IMR-90 (cell line): ENCODE measurements around the gene CMSS1. TPM values are rescaled to one million over a fixed set of nuclear protein-coding genes. Genes with fewer than 3 reads are reported as not detected.

Experiments
- ATAC-seq: fragments of 200-7000 bp; cut with Tn5 transposase; 2 replicates; pipeline ENCODE4 v1.9.1; 2020; ENCODE audit warnings: low read depth, mild to moderate bottlenecking, moderate library complexity
- BruUV-seq: library from RNA; stranded (reverse); fragments of 400-500 nt; replicated peaks from 2 replicates; lab custom pipeline; 2021; lab: Mats Ljungman, UMichigan
- CTCF ChIA-PET: fragments of 300-600 bp; formaldehyde crosslinking; extraction: SDS; loops from one replicate; lab custom pipeline; 2021; ENCODE audit warnings: antibody characterized with exemption; lab: Yijun Ruan, JAX
- POLR2A ChIA-PET: fragments of 300-600 bp; sonication (Branson Sonifier 250); formaldehyde crosslinking; loops from one replicate; lab custom pipeline; 2022; ENCODE audit warnings: antibody characterized with exemption; ENCODE audit not compliant: unreplicated experiment; lab: Charles Lee
- DNase-seq: peaks from one replicate; pipeline ENCODE4 v3.0.0; 2013
- H2AFZ ChIP-seq: replicated peaks from 2 replicates; pipeline ENCODE3; 2013; ENCODE audit warnings: low read length, mild to moderate bottlenecking; ENCODE audit not compliant: poor library complexity
- H2AK5ac ChIP-seq: 2 replicates; pipeline ENCODE4 v1.6.1; 2013; ENCODE audit warnings: low read depth, low read length, inconsistent platforms
- H2AK9ac ChIP-seq: replicated peaks from 2 replicates; pipeline ENCODE3; 2013; ENCODE audit warnings: mild to moderate bottlenecking, low read depth, low read length, moderate library complexity; ENCODE audit not compliant: poor library complexity
- H2BK120ac ChIP-seq: 2 replicates; pipeline ENCODE4 v1.6.1; 2013; ENCODE audit warnings: low read depth, low read length, inconsistent platforms
- H2BK15ac ChIP-seq: 3 replicates; pipeline ENCODE4 v1.6.1; 2013; ENCODE audit warnings: low read depth, low read length, inconsistent platforms
- H2BK20ac ChIP-seq: 2 replicates; pipeline ENCODE4 v1.6.1; 2013; ENCODE audit warnings: low read depth, mild to moderate bottlenecking, inconsistent platforms, low read length, moderate library complexity
- H2BK5ac ChIP-seq: 2 replicates; pipeline ENCODE4 v1.6.1; 2013; ENCODE audit warnings: mild to moderate bottlenecking, low read depth, low read length, inconsistent platforms; ENCODE audit not compliant: poor library complexity, severe bottlenecking
- H3K14ac ChIP-seq: replicated peaks from 2 replicates; pipeline ENCODE4 v1.6.1; 2013; ENCODE audit warnings: low read depth, low read length, inconsistent platforms
- H3K18ac ChIP-seq: 2 replicates; pipeline ENCODE4 v1.6.1; 2013; ENCODE audit warnings: low read depth, low read length, control low read depth
- H3K23ac ChIP-seq: 2 replicates; pipeline ENCODE4 v1.6.1; 2013; ENCODE audit warnings: low read depth, low read length, inconsistent platforms
- H3K27ac ChIP-seq: 2 replicates; pipeline ENCODE4 v1.5.1; 2013; ENCODE audit warnings: mild to moderate bottlenecking, control low read depth, low read length; ENCODE audit not compliant: insufficient read depth
- H3K27me3 ChIP-seq: 2 replicates; pipeline ENCODE4 v1.6.1; 2013; ENCODE audit warnings: low read length; ENCODE audit not compliant: control insufficient read depth, insufficient read depth
- H3K36me3 ChIP-seq: 2 replicates; pipeline ENCODE4 v1.6.1; 2013; ENCODE audit warnings: low read length, mixed read lengths; ENCODE audit not compliant: control insufficient read depth, insufficient read depth
- H3K4ac ChIP-seq: 2 replicates; pipeline ENCODE4 v1.6.1; 2013; ENCODE audit warnings: low read depth, low read length, inconsistent platforms
- H3K4me1 ChIP-seq: 2 replicates; pipeline ENCODE4 v1.6.1; 2013; ENCODE audit warnings: low read length, mixed read lengths; ENCODE audit not compliant: control insufficient read depth, insufficient read depth
- H3K4me2 ChIP-seq: 2 replicates; pipeline ENCODE4 v1.6.1; 2013; ENCODE audit warnings: low read depth, mild to moderate bottlenecking, control low read depth, low read length, moderate library complexity
- H3K4me3 ChIP-seq: 2 replicates; pipeline ENCODE4 v1.5.1; 2013; ENCODE audit warnings: low read depth, mild to moderate bottlenecking, control low read depth, low read length, moderate library complexity; ENCODE audit not compliant: insufficient read depth
- H3K56ac ChIP-seq: 2 replicates; pipeline ENCODE4 v1.6.1; 2013; ENCODE audit warnings: low read length, inconsistent platforms; ENCODE audit not compliant: insufficient read depth; ENCODE audit errors: extremely low read depth
- H3K79me1 ChIP-seq, 2 experiments: 2 replicates each; pipeline ENCODE4 v1.6.1; 2013; ENCODE audit warnings: low read length in 2 of 2, inconsistent platforms in 1 of 2, low read depth in 1 of 2
- H3K9ac ChIP-seq: 2 replicates; pipeline ENCODE4 v1.6.1; 2013; ENCODE audit warnings: low read depth, low read length, control low read depth
- H3K9me1 ChIP-seq: 2 replicates; pipeline ENCODE4 v1.6.1; 2013; ENCODE audit warnings: low read length, inconsistent platforms; ENCODE audit not compliant: insufficient read depth
- H3K9me3 ChIP-seq: 2 replicates; pipeline ENCODE4 v1.6.1; 2013; ENCODE audit warnings: low read length; ENCODE audit not compliant: control insufficient read depth, insufficient read depth
- H4K20me1 ChIP-seq: 2 replicates; pipeline ENCODE4 v1.6.1; 2013; ENCODE audit warnings: low read length, inconsistent platforms; ENCODE audit not compliant: insufficient read depth
- H4K5ac ChIP-seq: 2 replicates; pipeline ENCODE4 v1.6.1; 2013; ENCODE audit warnings: mild to moderate bottlenecking, low read depth, low read length, control low read depth
- H4K8ac ChIP-seq, 2 experiments: 2 replicates each; pipeline ENCODE4 v1.6.1; 2013; ENCODE audit warnings: low read depth in 2 of 2, low read length in 2 of 2, control low read depth in 1 of 2, inconsistent platforms in 1 of 2
- H4K91ac ChIP-seq: 2 replicates; pipeline ENCODE4 v1.6.1; 2013; ENCODE audit warnings: low read depth, low read length, inconsistent platforms; ENCODE audit not compliant: insufficient read depth
- BHLHE40 ChIP-seq: fragments of 150-350 bp; IDR thresholded peaks from 2 replicates; pipeline ENCODE4 v1.6.1; 2016; ENCODE audit warnings: mild to moderate bottlenecking, low read depth, low read length
- CEBPB ChIP-seq: IDR thresholded peaks from 2 replicates; pipeline ENCODE4 v1.6.1; 2012; ENCODE audit warnings: low read depth, low read length, improper control_type of control experiment
- CHD1 ChIP-seq: IDR thresholded peaks from 2 replicates; pipeline ENCODE4 v1.6.1; 2012; ENCODE audit warnings: low read depth, low read length, improper control_type of control experiment
- FOS ChIP-seq: fragments of 150-350 bp; IDR thresholded peaks from 2 replicates; pipeline ENCODE4 v1.6.1; 2016; ENCODE audit warnings: low read depth, low read length
- MAFK ChIP-seq: IDR thresholded peaks from 2 replicates; pipeline ENCODE4 v1.6.1; 2012; ENCODE audit warnings: low read depth, low read length, improper control_type of control experiment
- MAZ ChIP-seq: IDR thresholded peaks from 2 replicates; pipeline ENCODE4 v1.6.1; 2012; ENCODE audit warnings: low read depth, mild to moderate bottlenecking, low read length, improper control_type of control experiment, moderate library complexity, borderline replicate concordance
- MXI1 ChIP-seq: IDR thresholded peaks from 2 replicates; pipeline ENCODE4 v1.6.1; 2012; ENCODE audit warnings: low read depth, mild to moderate bottlenecking, low read length, moderate library complexity, borderline replicate concordance
- NFE2L2 ChIP-seq: fragments of 150-350 bp; IDR thresholded peaks from 2 replicates; pipeline ENCODE4 v1.6.1; 2016; ENCODE audit warnings: low read depth, mild to moderate bottlenecking, low read length
- POLR2A ChIP-seq: IDR thresholded peaks from 2 replicates; pipeline ENCODE4 v1.6.1; 2012; ENCODE audit warnings: mild to moderate bottlenecking, low read depth, low read length
- RAD21 ChIP-seq: IDR thresholded peaks from 2 replicates; pipeline ENCODE4 v1.6.1; 2012; ENCODE audit warnings: low read length, improper control_type of control experiment
- RCOR1 ChIP-seq: IDR thresholded peaks from 2 replicates; pipeline ENCODE4 v1.6.1; 2012; ENCODE audit warnings: mild to moderate bottlenecking, low read length, improper control_type of control experiment; ENCODE audit not compliant: insufficient replicate concordance
- RFX5 ChIP-seq: IDR thresholded peaks from 2 replicates; pipeline ENCODE4 v1.8.0; 2012; ENCODE audit warnings: low read depth, mild to moderate bottlenecking, low read length, moderate library complexity
- WGBS, 2 experiments: methylation state at CpG; one replicate each; pipeline versions ENCODE4 v1.1.5 to v1.1.7; 2013; ENCODE audit warnings: missing lambda C conversion rate in 2 of 2; ENCODE audit not compliant: insufficient read length in 1 of 2; ENCODE audit errors: extremely low coverage in 2 of 2; 5-methylcytosine and 5-hydroxymethylcytosine counted together
- dilution Hi-C: fragments of 300-500 bp; cut with HindIII; formaldehyde crosslinking; loops from one replicate; pipeline ENCODE4 v1.14.3; 2018; ENCODE audit warnings: low sequenced_read_pairs; ENCODE audit not compliant: unreplicated experiment
- in situ Hi-C: fragments of 300-500 bp; cut with MboI; formaldehyde crosslinking; loops from 3 replicates; pipeline ENCODE4 v1.14.3; 2019; ENCODE audit warnings: low sequenced_read_pairs, inconsistent platforms, mixed read lengths
- intact Hi-C: fragments of 100-400 bp; cut with micrococcal nuclease; formaldehyde crosslinking; loops from 2 replicates; pipeline ENCODE4 v1.10.0; 2022
- polyA plus RNA-seq, 3 experiments: library from polyadenylated mRNA; depleted of rRNA; stranded (reverse); fragments of >200 nt; gene quantifications; 2 replicates each; pipeline ENCODE4 v1.2.3, GENCODE V29; 2012; ENCODE audit warnings: low replicate concordance in 1 of 3
- total RNA-seq: library from RNA; depleted of rRNA; stranded (reverse); fragments of >200 nt; gene quantifications from 2 replicates; pipeline ENCODE4 v1.2.3, GENCODE V29; 2012
- TF ChIP-seq, protein P1 (sequence below): fragments of 150-350 bp; IDR thresholded peaks from 2 replicates; pipeline ENCODE4 v1.6.1; 2016; ENCODE audit warnings: low read depth, mild to moderate bottlenecking, low read length, moderate library complexity, borderline replicate concordance
- TF ChIP-seq, protein P2 (sequence below): fragments of 150-350 bp; IDR thresholded peaks from 2 replicates; pipeline ENCODE4 v1.6.1; 2017; ENCODE audit warnings: mild to moderate bottlenecking, antibody characterized with exemption, low read length, low read depth
- TF ChIP-seq, protein P3 (sequence below): conservative IDR thresholded peaks from 2 replicates; pipeline ENCODE4 v1.5.1; 2012; ENCODE audit warnings: mild to moderate bottlenecking, low read depth, low read length, improper control_type of control experiment

The CMSS1 gene
- total and polyA plus RNA-seq, 2 of the 4 experiments (the other 2 are of a cell fraction) = 12.5 to 13.6 TPM

DNA sequence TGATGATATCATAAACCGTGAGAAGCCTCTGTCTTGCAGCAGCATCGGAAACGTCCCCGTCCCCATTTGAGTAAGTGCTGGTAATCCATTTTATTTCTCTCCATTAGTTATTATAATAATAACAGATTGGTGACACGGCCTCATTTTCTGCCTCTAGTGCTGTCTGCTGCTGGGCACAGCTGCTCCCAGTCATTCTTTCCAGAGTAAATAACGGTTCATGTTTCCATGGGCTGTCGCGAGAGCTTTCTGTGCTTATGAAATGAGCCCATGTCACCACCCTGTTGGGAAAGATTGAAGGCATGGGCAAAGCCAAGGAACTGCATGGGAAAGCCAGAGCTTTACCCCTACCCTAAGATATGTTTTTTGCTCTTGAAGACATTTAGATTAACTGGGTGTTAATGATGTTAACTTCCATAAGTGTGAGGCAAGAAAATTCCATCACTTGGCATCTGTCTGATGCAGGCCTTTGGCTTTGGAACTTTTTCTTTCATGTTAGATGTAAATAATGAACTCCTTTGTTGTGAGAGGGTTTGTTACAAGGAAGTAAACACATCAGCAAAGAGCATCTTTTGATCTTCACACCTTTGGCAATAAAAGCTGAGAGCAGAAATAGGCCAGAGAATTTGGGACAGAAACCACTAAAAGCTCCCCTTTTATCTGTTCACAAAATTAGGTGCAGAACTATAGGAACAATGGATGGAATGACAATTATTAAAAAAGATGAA is 154.9 kb downstream of the CMSS1 start:
- no peak overlapping the region for H3K4me3 ChIP-seq
- H2BK20ac ChIP-seq = no peak overlapping the region
- in situ Hi-C loops (loop anchor here (25.0 kb wide), 1 partner anchor 90 kb away; no protein-coding TSS in a partner anchor), intact Hi-C loops (loop anchor here (5.0 kb wide), 1 partner anchor 50 kb away; no protein-coding TSS in a partner anchor), dilution Hi-C loops (no loop called here)
- no peak overlapping the region for H2AFZ ChIP-seq
- no peak overlapping the region for H3K9ac ChIP-seq
- H3K4me2 ChIP-seq = no peak overlapping the region
- no peaks in the 10 kb centered on the region for H3K9me1 ChIP-seq
- no peak overlapping the region for H3K4ac ChIP-seq
- no peaks in the 10 kb centered on the region for H3K27me3 ChIP-seq
- no peak overlapping the region for H2AK9ac ChIP-seq
- no peak overlapping the region for H3K56ac ChIP-seq
- no peak overlapping the region; the same call in 1 of the 2 replicates for H4K5ac ChIP-seq
- ChIA-PET CTCF (no interaction called here), POLR2A (no interaction called here)
- H3K36me3 ChIP-seq = no peaks in the 10 kb centered on the region
- no peak overlapping the region for H4K91ac ChIP-seq
- H4K8ac ChIP-seq = no peak overlapping the region; a peak in 1 of 4 replicates
- peaks cover 4% of the 10 kb centered on the region; the same call in 1 of the 2 replicates for H3K4me1 ChIP-seq
- H2BK5ac ChIP-seq = no peak overlapping the region
- ATAC-seq (peak; percentile 44), DNase-seq (peak; percentile 45)
- H3K14ac ChIP-seq = no peak overlapping the region
- no peak overlapping the region; the same call in 1 of the 2 replicates for H3K23ac ChIP-seq
- H2BK15ac ChIP-seq = no peak overlapping the region
- H2BK120ac ChIP-seq = no peak overlapping the region
- H3K79me1 ChIP-seq = no peaks in the 10 kb centered on the region
- H3K9me3 ChIP-seq = no peaks in the 10 kb centered on the region
- peak overlapping the region; percentile 5; the same call in 1 of the 2 replicates for H3K18ac ChIP-seq
- no peaks in the 10 kb centered on the region for H4K20me1 ChIP-seq
- H3K27ac ChIP-seq = no peak overlapping the region
- WGBS, 2 experiments = 20% methylated on average over 1 of the region's 8 CpGs; no CpG with 5 or more reads in 1 of the 2 experiments
- BruUV-seq = no TSS peak
- H2AK5ac ChIP-seq = no peak overlapping the region
- TF ChIP-seq NFE2L2 (no peak), MXI1 (no peak), MAZ (no peak), FOS (no peak), POLR2A (no peak), RCOR1 (no peak), RFX5 (no peak), BHLHE40 (no peak), MAFK (no peak), CHD1 (no peak), RAD21 (no peak), CEBPB (no peak)
- TF ChIP-seq, protein P1, sequence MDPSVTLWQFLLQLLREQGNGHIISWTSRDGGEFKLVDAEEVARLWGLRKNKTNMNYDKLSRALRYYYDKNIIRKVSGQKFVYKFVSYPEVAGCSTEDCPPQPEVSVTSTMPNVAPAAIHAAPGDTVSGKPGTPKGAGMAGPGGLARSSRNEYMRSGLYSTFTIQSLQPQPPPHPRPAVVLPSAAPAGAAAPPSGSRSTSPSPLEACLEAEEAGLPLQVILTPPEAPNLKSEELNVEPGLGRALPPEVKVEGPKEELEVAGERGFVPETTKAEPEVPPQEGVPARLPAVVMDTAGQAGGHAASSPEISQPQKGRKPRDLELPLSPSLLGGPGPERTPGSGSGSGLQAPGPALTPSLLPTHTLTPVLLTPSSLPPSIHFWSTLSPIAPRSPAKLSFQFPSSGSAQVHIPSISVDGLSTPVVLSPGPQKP = no peak
- TF ChIP-seq, protein P2, sequence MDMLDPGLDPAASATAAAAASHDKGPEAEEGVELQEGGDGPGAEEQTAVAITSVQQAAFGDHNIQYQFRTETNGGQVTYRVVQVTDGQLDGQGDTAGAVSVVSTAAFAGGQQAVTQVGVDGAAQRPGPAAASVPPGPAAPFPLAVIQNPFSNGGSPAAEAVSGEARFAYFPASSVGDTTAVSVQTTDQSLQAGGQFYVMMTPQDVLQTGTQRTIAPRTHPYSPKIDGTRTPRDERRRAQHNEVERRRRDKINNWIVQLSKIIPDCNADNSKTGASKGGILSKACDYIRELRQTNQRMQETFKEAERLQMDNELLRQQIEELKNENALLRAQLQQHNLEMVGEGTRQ = no peak
- TF ChIP-seq, protein P3, sequence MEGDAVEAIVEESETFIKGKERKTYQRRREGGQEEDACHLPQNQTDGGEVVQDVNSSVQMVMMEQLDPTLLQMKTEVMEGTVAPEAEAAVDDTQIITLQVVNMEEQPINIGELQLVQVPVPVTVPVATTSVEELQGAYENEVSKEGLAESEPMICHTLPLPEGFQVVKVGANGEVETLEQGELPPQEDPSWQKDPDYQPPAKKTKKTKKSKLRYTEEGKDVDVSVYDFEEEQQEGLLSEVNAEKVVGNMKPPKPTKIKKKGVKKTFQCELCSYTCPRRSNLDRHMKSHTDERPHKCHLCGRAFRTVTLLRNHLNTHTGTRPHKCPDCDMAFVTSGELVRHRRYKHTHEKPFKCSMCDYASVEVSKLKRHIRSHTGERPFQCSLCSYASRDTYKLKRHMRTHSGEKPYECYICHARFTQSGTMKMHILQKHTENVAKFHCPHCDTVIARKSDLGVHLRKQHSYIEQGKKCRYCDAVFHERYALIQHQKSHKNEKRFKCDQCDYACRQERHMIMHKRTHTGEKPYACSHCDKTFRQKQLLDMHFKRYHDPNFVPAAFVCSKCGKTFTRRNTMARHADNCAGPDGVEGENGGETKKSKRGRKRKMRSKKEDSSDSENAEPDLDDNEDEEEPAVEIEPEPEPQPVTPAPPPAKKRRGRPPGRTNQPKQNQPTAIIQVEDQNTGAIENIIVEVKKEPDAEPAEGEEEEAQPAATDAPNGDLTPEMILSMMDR = no peak
